Coronary artery (tissue), 2 donors: Measurements from ENCODE around the gene MAJIN.

Source experiments
- DNase-seq: peaks from one replicate; pipeline ENCODE4 v3.0.0-alpha.2; 2017; ENCODE audit warnings: low spot score
- H3K27ac ChIP-seq, 2 donors: fragments of 200-600 bp; sonication (generic); one replicate each; pipeline ENCODE4 v1.5.1; 2016 to 2019
- H3K4me3 ChIP-seq: fragments of 200-600 bp; sonication (generic); 2 replicates; pipeline ENCODE4 v1.5.1; 2016; ENCODE audit warnings: mild to moderate bottlenecking, moderate library complexity
- CTCF ChIP-seq: fragments of 200-600 bp; sonication (generic); IDR thresholded peaks from one replicate; pipeline ENCODE4 v1.5.1; 2019; ENCODE audit warnings: antibody characterized with exemption

The MAJIN gene

GRCh38 chr11:64924910-64925284 is 47.0 kb downstream of the MAJIN start:
- peak overlapping the region; percentile 98 for H3K4me3 ChIP-seq
- no peak for TF ChIP-seq CTCF
- H3K27ac ChIP-seq: peak overlapping the region; percentile 94 to 97
- no peak for DNase-seq

GRCh38 chr11:64923944-64924909 is 47.7 kb downstream of the MAJIN start, which contains the start of gene PPP2R5B:
TSS of gene PPP2R5B (plus strand) at chr11:64924689. CDS start at chr11:64925735, 1,046 bp downstream.
- TF ChIP-seq CTCF: no peak
- Histone ChIP-seq H3K4me3 (peak within 1 kb of the TSS; percentile 98), H3K27ac (peak within 1 kb of the TSS; percentile 94 to 97)
- DNase-seq: peak; percentile 97

- H3K27ac ChIP-seq: peak overlapping the region in 1 of 2 donors; percentile 94
- no peak for DNase-seq
- H3K4me3 ChIP-seq: peak overlapping the region; percentile 98
- TF ChIP-seq CTCF: no peak
Measured at GRCh38 chr11:64923151-64923661, 48.7 kb downstream of the MAJIN start.

- no peak for DNase-seq
- no peak overlapping the region for H3K4me3 ChIP-seq
- H3K27ac ChIP-seq: no peak overlapping the region
- no peak for TF ChIP-seq CTCF
Measured at GRCh38 chr11:64921384-64921783, 50.5 kb downstream of the MAJIN start.

GRCh38 chr11:64920124-64920523 is 51.8 kb downstream of the MAJIN start:
- Histone ChIP-seq H3K27ac (no peak overlapping the region), H3K4me3 (no peak overlapping the region)
- TF ChIP-seq CTCF: no peak
- DNase-seq: no peak

- DNase-seq: no peak
- H3K27ac ChIP-seq: no peak overlapping the region
- no peak for TF ChIP-seq CTCF
- H3K4me3 ChIP-seq: no peak overlapping the region
Measured at GRCh38 chr11:64919627-64920026, 52.3 kb downstream of the MAJIN start.
